Smooth muscle cell (in vitro differentiated cells): ENCODE measurements around the gene RPL6. TPM values are rescaled to one million over a fixed set of nuclear protein-coding genes. Genes with fewer than 3 reads are reported as not detected.
"Not testable (repeated sequence)": the region's sequence is repeated elsewhere in the genome, so short reads cannot be mapped to it uniquely, and the experiment has no call there.

Experiments
- DNase-seq: peaks from one replicate; lab custom pipeline; 2025; ENCODE audit not compliant: unreplicated experiment; lab: John Stamatoyannopoulos, UW
- H2AFZ ChIP-seq: fragments of 200-600 bp; sonication (generic); 2 replicates; pipeline ENCODE4 v1.6.0; 2016; ENCODE audit warnings: antibody characterized with exemption, low read depth, mild to moderate bottlenecking
- H3F3A ChIP-seq: fragments of 200-600 bp; sonication (generic); 2 replicates; pipeline ENCODE4 v1.6.0; 2017; ENCODE audit warnings: antibody characterized with exemption, low read depth
- H3K27ac ChIP-seq: fragments of 200-600 bp; sonication (generic); 2 replicates; pipeline ENCODE4 v1.5.1; 2016; ENCODE audit warnings: low read depth, mild to moderate bottlenecking
- H3K27me3 ChIP-seq: fragments of 200-600 bp; sonication (generic); 2 replicates; pipeline ENCODE4 v1.6.1; 2016; ENCODE audit warnings: low read depth, mild to moderate bottlenecking
- H3K36me3 ChIP-seq: fragments of 200-600 bp; sonication (generic); 2 replicates; pipeline ENCODE4 v1.5.1; 2016; ENCODE audit warnings: low read depth
- H3K4me1 ChIP-seq: fragments of 200-600 bp; sonication (generic); 2 replicates; pipeline ENCODE4 v1.5.1; 2016; ENCODE audit warnings: low read depth
- H3K4me2 ChIP-seq: fragments of 200-600 bp; sonication (generic); 2 replicates; pipeline ENCODE4 v1.6.0; 2016; ENCODE audit warnings: mild to moderate bottlenecking
- H3K4me3 ChIP-seq: fragments of 200-600 bp; sonication (generic); 2 replicates; pipeline ENCODE4 v1.5.1; 2016; ENCODE audit warnings: mild to moderate bottlenecking
- H3K79me2 ChIP-seq: fragments of 200-600 bp; sonication (generic); 2 replicates; pipeline ENCODE4 v1.6.0; 2016; ENCODE audit warnings: low read depth, mild to moderate bottlenecking
- H3K9ac ChIP-seq: fragments of 200-600 bp; sonication (generic); 2 replicates; pipeline ENCODE4 v1.6.0; 2016; ENCODE audit warnings: low read depth
- H3K9me3 ChIP-seq: fragments of 200-600 bp; sonication (generic); replicated peaks from 2 replicates; pipeline ENCODE4 v1.5.1; 2016; ENCODE audit warnings: low read depth
- H4K20me1 ChIP-seq: fragments of 200-600 bp; sonication (generic); 2 replicates; pipeline ENCODE4 v1.6.0; 2016; ENCODE audit warnings: low read depth
- CTCF ChIP-seq: fragments of 200-600 bp; sonication (generic); IDR thresholded peaks from 2 replicates; pipeline ENCODE4 v1.5.1; 2017; ENCODE audit warnings: borderline replicate concordance, mild to moderate bottlenecking, antibody characterized with exemption; ENCODE audit not compliant: insufficient read depth, poor library complexity, severe bottlenecking
- WGBS: methylation state at CpG from one replicate; pipeline ENCODE4 v1.1.7; 2016; ENCODE audit warnings: low lambda C conversion rate; 5-methylcytosine and 5-hydroxymethylcytosine counted together
- polyA plus RNA-seq: library from polyadenylated mRNA; unstranded; fragments of >200 nt; fragmentation: Nextera tagmentation; extraction: Ambion mirVana; gene quantifications from 2 replicates; pipeline ENCODE4 v1.2.1, GENCODE V29; 2016
- total RNA-seq: library from RNA; depleted of rRNA; stranded (reverse); fragments of >200 nt; gene quantifications from 2 replicates; pipeline ENCODE4 v1.2.3, GENCODE V29; 2014

Gene RPL6
- total and polyA plus RNA-seq, 2 experiments from 2014 or later, result 333 to 1,797 TPM

DNA sequence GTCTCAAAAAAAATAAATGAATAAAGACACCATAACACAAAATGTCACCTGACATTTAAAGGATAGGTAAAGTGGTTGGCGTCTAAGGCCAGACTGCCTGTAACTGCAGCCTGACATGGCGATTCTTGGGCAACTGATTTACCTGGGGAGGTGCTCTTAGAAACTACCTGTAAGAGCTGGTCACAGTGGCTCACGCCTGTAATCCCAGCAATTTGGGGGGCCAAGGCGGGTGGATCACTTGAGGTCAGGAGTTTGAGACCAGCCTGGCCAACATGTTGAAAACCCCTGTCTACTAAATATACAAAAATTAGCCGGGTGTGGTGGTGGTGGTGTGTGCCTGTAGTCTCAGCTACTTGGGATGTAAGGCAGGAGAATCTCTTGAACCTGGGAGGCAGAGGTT is 8.4 kb downstream of the RPL6 start:
- no peaks in the 10 kb centered on the region for H3K27me3 ChIP-seq
- H3K4me2 ChIP-seq, result no peak overlapping the region
- H2AFZ ChIP-seq, result no peak overlapping the region
- no peaks in the 10 kb centered on the region for H3K4me1 ChIP-seq
- no peak for TF ChIP-seq CTCF
- H3K9ac ChIP-seq, result no peak overlapping the region
- H3F3A ChIP-seq, result peaks cover 9% of the 10 kb centered on the region
- H3K9me3 ChIP-seq, result no peaks in the 10 kb centered on the region
- no peak overlapping the region for H3K27ac ChIP-seq
- no peak for DNase-seq
- no peaks in the 10 kb centered on the region for H3K79me2 ChIP-seq
- H3K36me3 ChIP-seq, result peaks cover 9% of the 10 kb centered on the region
- 94% methylated on average over 5 of the region's 5 CpGs for WGBS
- H3K4me3 ChIP-seq, result no peak overlapping the region
- peaks cover 17% of the 10 kb centered on the region for H4K20me1 ChIP-seq

GRCh38 chr12:112393328-112393727 is 16.1 kb downstream of the RPL6 start:
- no peak for DNase-seq
- Histone ChIP-seq H3K4me2 (no peak overlapping the region), H3K27ac (no peak overlapping the region), H3K36me3 (no peaks in the 10 kb centered on the region), H4K20me1 (no peaks in the 10 kb centered on the region), H3K9ac (no peak overlapping the region), H3K4me1 (no peaks in the 10 kb centered on the region), H3K9me3 (no peaks in the 10 kb centered on the region), H2AFZ (no peak overlapping the region), H3K4me3 (no peak overlapping the region), H3K79me2 (no peaks in the 10 kb centered on the region), H3K27me3 (no peaks in the 10 kb centered on the region), H3F3A (no peaks in the 10 kb centered on the region)
- WGBS, result 95% methylated on average over 1 of the region's 1 CpG
- no peak for TF ChIP-seq CTCF

DNA sequence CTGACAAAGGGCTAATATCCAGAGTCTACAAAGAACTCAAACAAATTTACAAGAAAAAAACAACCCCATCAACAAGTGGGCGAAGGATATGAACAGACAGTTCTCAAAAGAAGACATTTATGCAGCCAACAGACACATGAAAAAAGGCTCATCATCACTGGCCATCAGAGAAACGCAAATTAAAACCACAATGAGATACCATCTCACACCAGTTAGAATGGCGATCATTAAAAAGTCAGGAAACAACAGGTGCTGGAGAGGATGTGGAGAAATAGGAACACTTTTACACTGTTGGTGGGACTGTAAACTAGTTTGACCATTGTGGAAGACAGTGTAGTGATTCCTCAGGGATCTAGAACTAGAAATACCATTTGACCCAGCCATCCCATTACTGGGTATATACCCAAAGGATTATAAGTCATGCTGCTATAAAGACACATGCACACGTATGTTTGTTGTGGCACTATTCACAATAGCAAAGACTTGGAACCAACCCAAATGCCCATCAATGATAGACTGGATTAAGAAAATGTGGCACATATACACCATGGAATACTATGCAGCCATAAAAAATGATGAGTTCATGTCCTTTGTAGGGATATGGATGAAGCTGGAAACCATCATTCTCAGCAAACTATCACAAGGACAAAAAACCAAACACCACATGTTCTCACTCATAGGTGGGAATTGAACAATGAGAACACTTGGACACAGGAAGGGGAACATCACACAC is 19.3 kb downstream of the RPL6 start:
- not testable (repeated sequence) for DNase-seq, H3K4me1 ChIP-seq, H3K79me2 ChIP-seq, H3K9me3 ChIP-seq, H3K4me2 ChIP-seq, H3K4me3 ChIP-seq, H2AFZ ChIP-seq, H3K27me3 ChIP-seq, H3K27ac ChIP-seq, H3K36me3 ChIP-seq, H3K9ac ChIP-seq, H3F3A ChIP-seq, H4K20me1 ChIP-seq
- 81% methylated on average over 4 of the region's 4 CpGs for WGBS

DNA sequence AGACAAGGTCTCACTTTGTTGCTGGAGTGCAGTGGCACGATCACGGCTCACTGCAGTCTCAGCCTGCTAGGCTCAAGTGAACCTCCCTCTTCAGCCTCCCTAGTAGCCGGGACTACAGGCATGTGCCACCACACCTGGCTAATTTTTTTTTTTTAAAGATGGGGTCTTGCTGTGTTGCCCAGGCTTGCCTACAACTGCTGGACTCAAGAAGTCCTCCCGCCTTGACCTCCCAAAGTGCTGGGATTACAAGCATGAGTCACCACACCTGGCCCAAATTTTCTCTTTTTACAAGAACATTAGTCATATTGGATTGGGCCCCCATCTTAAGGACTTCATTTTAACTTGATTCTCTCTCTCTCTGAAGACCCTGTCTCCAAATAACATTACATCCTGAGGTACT is 20.2 kb downstream of the RPL6 start:
- Histone ChIP-seq H3F3A (no peaks in the 10 kb centered on the region), H3K9ac (no peak overlapping the region), H3K4me2 (no peak overlapping the region), H3K4me3 (no peak overlapping the region), H3K79me2 (no peaks in the 10 kb centered on the region), H3K27me3 (no peaks in the 10 kb centered on the region), H3K36me3 (no peaks in the 10 kb centered on the region), H3K9me3 (no peaks in the 10 kb centered on the region), H3K27ac (no peak overlapping the region), H4K20me1 (no peaks in the 10 kb centered on the region), H3K4me1 (no peaks in the 10 kb centered on the region), H2AFZ (no peak overlapping the region)
- 94% methylated on average over 4 of the region's 4 CpGs for WGBS
- no peak for TF ChIP-seq CTCF
- no peak for DNase-seq
